ENCODE measurements around the gene ULK4.
A peak's percentile ranks its signal among the peaks of the same experiment; 100 is the strongest.
"Not testable (repeated sequence)": the region's sequence is repeated elsewhere in the genome, so short reads cannot be mapped to it uniquely, and the experiment has no call there.

The ULK4 gene

GRCh38 chr3:41768363-41768762 lies 193.5 kb downstream of the ULK4 start:
- DNase-seq (ENCODE audit: low read depth): no peak

GRCh38 chr3:41762867-41763266 lies 199.0 kb downstream of the ULK4 start:
- not testable (repeated sequence) for DNase-seq (ENCODE audit: low read depth)

GRCh38 chr3:41753651-41754050 lies 208.3 kb downstream of the ULK4 start:
- no peak for DNase-seq (ENCODE audit: low read depth)

- DNase-seq (ENCODE audit: low read depth): no peak
These were observed 210.3 kb downstream of the ULK4 start for GRCh38 chr3:41751597-41751996.

- no peak for DNase-seq (ENCODE audit: low read depth)
These were observed 211.9 kb downstream of the ULK4 start for GRCh38 chr3:41749988-41750387.

GRCh38 chr3:41746215-41746614 lies 215.7 kb downstream of the ULK4 start:
- no peak for DNase-seq (ENCODE audit: low read depth)

GRCh38 chr3:41742121-41742520 lies 219.8 kb downstream of the ULK4 start:
- DNase-seq (ENCODE audit: low read depth): no peak

GRCh38 chr3:41740374-41740886 lies 221.5 kb downstream of the ULK4 start:
- no peak for DNase-seq (ENCODE audit: low read depth)

GRCh38 chr3:41726891-41727290 lies 235.0 kb downstream of the ULK4 start:
- DNase-seq (ENCODE audit: low read depth): peak; percentile 41

GRCh38 chr3:41717641-41718040 lies 244.3 kb downstream of the ULK4 start:
- no peak for DNase-seq (ENCODE audit: low read depth)

GRCh38 chr3:41716471-41716870 lies 245.4 kb downstream of the ULK4 start:
- DNase-seq (ENCODE audit: low read depth): peak; percentile 15

- no peak for DNase-seq (ENCODE audit: low read depth)
These were observed 246.5 kb downstream of the ULK4 start for GRCh38 chr3:41715376-41715775.

- DNase-seq (ENCODE audit: low read depth): peak; percentile 41
These were observed 250.3 kb downstream of the ULK4 start for GRCh38 chr3:41711651-41712050.

- DNase-seq (ENCODE audit: low read depth): peak; percentile 86
These were observed 251.1 kb downstream of the ULK4 start for GRCh38 chr3:41710646-41711388.

- not testable (repeated sequence) for DNase-seq (ENCODE audit: low read depth)
These were observed 252.7 kb downstream of the ULK4 start for GRCh38 chr3:41709213-41709612.

GRCh38 chr3:41708176-41708575 lies 253.7 kb downstream of the ULK4 start:
- DNase-seq (ENCODE audit: low read depth): no peak

GRCh38 chr3:41705893-41706292 lies 256.0 kb downstream of the ULK4 start:
- DNase-seq (ENCODE audit: low read depth): no peak

- no peak for DNase-seq (ENCODE audit: low read depth)
These were observed 260.7 kb downstream of the ULK4 start for GRCh38 chr3:41701191-41701698.

GRCh38 chr3:41700155-41700554 lies 261.7 kb downstream of the ULK4 start:
- DNase-seq (ENCODE audit: low read depth): no peak

- no peak for DNase-seq (ENCODE audit: low read depth)
These were observed 263.0 kb downstream of the ULK4 start for GRCh38 chr3:41698898-41699297.

- no peak for DNase-seq (ENCODE audit: low read depth)
These were observed 264.2 kb downstream of the ULK4 start for GRCh38 chr3:41697702-41698101.

GRCh38 chr3:41695806-41696205 lies 266.1 kb downstream of the ULK4 start:
- not testable (repeated sequence) for DNase-seq (ENCODE audit: low read depth)

GRCh38 chr3:41693799-41694198 lies 268.1 kb downstream of the ULK4 start:
- no peak for DNase-seq (ENCODE audit: low read depth)
